GM12875 (cell line): ENCODE measurements around the gene TNRC18.
"Not testable (repeated sequence)": the region's sequence is repeated elsewhere in the genome, so short reads cannot be mapped to it uniquely, and the experiment has no call there.

Experiments
- H3K4me3 ChIP-seq: one replicate; pipeline ENCODE4 v1.5.1; 2011; ENCODE audit warnings: low read depth, low read length, control low read depth
- TF ChIP-seq, protein P1 (sequence below): IDR thresholded peaks from 2 replicates; pipeline ENCODE4 v1.5.1; 2011; ENCODE audit warnings: low read depth, mild to moderate bottlenecking, control low read depth, inconsistent platforms, low read length, moderate library complexity, borderline replicate concordance; ENCODE audit not compliant: insufficient read depth

Gene TNRC18

DNA sequence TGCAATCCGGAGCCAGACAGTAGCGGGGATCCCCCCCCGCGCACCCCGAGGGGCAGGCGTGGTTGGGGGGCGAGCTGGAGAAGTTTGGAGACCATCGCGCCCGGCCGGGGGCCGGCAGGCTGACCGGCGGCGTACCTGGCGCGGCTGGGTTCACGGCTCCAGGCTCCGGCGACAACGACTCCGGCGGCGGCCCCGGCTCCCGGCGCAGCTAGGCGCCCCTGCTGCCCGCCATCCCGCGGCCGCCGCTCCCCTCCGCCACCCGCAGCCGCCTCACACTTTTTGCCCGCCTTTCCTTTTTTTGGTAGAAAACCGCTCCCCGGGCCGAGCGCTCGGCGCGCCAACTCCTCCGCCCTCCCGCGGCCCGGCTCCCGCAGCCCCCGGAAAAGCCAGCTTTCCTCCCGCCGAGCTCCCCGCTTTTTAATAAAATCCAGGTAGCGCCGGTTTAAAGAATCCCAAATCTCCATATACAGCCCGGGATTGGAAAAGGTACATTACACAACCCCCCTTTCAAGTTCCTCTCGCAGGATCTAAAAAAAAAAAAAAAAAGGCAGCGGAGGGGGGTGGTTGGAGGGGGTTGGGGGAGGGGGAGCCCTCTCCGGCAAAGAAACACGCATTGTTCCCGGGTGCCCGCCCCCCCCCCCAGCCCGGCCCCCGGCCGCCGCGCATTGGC lies at the start of gene TNRC18:
Gene TNRC18 (minus strand): TSS at position 529 of the 670 bp plus-strand sequence. CDS start 2,588 bp downstream, outside the sequence.
- TF ChIP-seq, protein P1, sequence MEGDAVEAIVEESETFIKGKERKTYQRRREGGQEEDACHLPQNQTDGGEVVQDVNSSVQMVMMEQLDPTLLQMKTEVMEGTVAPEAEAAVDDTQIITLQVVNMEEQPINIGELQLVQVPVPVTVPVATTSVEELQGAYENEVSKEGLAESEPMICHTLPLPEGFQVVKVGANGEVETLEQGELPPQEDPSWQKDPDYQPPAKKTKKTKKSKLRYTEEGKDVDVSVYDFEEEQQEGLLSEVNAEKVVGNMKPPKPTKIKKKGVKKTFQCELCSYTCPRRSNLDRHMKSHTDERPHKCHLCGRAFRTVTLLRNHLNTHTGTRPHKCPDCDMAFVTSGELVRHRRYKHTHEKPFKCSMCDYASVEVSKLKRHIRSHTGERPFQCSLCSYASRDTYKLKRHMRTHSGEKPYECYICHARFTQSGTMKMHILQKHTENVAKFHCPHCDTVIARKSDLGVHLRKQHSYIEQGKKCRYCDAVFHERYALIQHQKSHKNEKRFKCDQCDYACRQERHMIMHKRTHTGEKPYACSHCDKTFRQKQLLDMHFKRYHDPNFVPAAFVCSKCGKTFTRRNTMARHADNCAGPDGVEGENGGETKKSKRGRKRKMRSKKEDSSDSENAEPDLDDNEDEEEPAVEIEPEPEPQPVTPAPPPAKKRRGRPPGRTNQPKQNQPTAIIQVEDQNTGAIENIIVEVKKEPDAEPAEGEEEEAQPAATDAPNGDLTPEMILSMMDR = no peak
- peak within 1 kb of the TSS; percentile 19 for H3K4me3 ChIP-seq

- TF ChIP-seq, protein P1 = no peak
- H3K4me3 ChIP-seq = no peak overlapping the region
Observed at GRCh38 chr7:5472432-5473315, 49.0 kb upstream of the TNRC18 start.

DNA sequence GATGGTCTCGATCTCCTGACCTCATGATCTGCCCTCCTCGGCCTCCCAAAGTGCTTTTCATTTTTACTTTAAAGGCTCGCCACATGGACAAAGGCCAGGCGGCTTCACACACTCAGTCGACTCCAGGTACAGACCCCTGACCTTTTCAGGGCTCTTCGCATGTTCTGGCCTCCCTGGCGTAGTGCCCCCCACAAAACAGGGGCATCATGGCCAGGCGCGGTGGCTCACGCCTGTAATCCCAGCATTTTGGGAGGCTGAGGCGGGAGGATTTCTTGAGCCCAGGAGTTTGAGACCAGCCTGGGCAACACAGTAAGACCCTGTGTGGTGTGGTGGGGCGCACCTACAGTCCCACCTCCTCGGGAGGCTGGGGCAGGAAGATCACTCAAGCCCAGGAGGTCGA lies 48.0 kb upstream of the TNRC18 start:
- H3K4me3 ChIP-seq = not testable (repeated sequence)

- no peak overlapping the region for H3K4me3 ChIP-seq
- TF ChIP-seq, protein P1 = no peak
Observed at GRCh38 chr7:5470816-5471215, 47.2 kb upstream of the TNRC18 start.

GRCh38 chr7:5470167-5470532 lies 46.5 kb upstream of the TNRC18 start:
- TF ChIP-seq, protein P1 = no peak
- no peak overlapping the region for H3K4me3 ChIP-seq

DNA sequence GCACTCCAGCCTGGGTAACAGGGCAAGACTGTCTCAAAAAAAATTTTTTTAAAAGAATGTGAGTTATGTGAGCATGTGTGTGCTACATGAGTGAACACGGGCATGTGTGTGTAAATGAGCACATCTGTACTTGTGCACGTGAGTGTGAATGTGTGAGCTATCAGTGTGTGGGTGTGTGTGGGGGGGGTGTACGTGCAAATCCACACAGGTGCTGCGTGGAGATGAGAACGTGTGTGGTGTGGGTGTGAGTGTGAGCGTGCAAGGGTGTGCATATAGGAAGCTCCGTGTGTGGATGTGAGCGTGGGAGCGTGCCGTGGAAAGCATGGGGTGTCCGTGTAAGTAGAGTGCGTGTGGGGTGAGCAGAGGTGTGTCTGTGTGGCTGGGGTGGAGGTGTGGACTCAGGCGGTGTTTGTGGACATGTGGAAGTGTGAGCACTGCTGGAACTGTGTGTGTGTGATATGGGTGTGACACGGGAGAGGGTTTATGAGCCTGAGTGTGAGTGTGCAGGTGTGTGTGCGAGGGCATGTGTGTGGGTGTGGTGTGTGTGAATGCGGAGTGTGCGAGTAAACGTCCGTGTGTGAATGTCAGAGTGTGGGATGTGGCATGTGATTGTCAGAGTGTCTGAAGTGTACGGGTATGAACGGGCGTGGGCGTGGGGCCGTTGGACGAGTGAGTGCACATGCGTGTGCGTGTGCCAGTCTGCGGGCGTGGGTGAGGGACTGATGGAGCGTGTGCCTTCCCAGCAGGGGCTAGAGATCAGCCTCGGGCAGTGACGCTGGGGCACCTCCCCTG lies 45.9 kb upstream of the TNRC18 start:
- no peak overlapping the region for H3K4me3 ChIP-seq
- TF ChIP-seq, protein P1 = no peak

GRCh38 chr7:5467645-5468044 lies 44.0 kb upstream of the TNRC18 start:
- TF ChIP-seq, protein P1 = no peak
- H3K4me3 ChIP-seq = no peak overlapping the region
